GM23338 (cell line): Measurements from ENCODE around the gene KAZN. TPM values are rescaled to one million over a fixed set of nuclear protein-coding genes. Genes with fewer than 3 reads are reported as not detected.

Experiments
- ATAC-seq: fragments of 200-7000 bp; cut with Tn5 transposase; 3 replicates; pipeline ENCODE4 v1.9.1; 2020
- DNase-seq: peaks from one replicate; pipeline ENCODE4 v3.0.0-alpha.2; 2015; ENCODE audit warnings: low spot score
- H2AFZ ChIP-seq: fragments of 200-600 bp; sonication (generic); 2 replicates; pipeline ENCODE4 v1.8.0; 2016; ENCODE audit warnings: antibody characterized with exemption, mild to moderate bottlenecking, moderate library complexity
- H3F3A ChIP-seq: fragments of 200-600 bp; sonication (generic); replicated peaks from 2 replicates; pipeline ENCODE4 v1.8.0; 2017; ENCODE audit warnings: antibody characterized with exemption, mixed run types, low read depth
- H3K27ac ChIP-seq: fragments of 200-600 bp; sonication (generic); 2 replicates; pipeline ENCODE4 v1.6.1; 2016; ENCODE audit warnings: low read depth
- H3K27me3 ChIP-seq: fragments of 200-600 bp; sonication (generic); 2 replicates; pipeline ENCODE4 v1.8.0; 2016; ENCODE audit warnings: mild to moderate bottlenecking, mixed run types, moderate library complexity; ENCODE audit not compliant: insufficient read depth
- H3K36me3 ChIP-seq: fragments of 200-600 bp; sonication (generic); 2 replicates; pipeline ENCODE4 v1.8.0; 2016; ENCODE audit warnings: mild to moderate bottlenecking; ENCODE audit not compliant: insufficient read depth
- H3K4me1 ChIP-seq: fragments of 200-600 bp; sonication (generic); 2 replicates; pipeline ENCODE4 v1.8.0; 2016; ENCODE audit warnings: mild to moderate bottlenecking, moderate library complexity; ENCODE audit not compliant: insufficient read depth
- H3K4me2 ChIP-seq: fragments of 200-600 bp; sonication (generic); 2 replicates; pipeline ENCODE4 v1.7.1; 2017; ENCODE audit warnings: mixed run types
- H3K4me3 ChIP-seq: fragments of 200-600 bp; sonication (generic); 2 replicates; pipeline ENCODE4 v1.6.1; 2016; ENCODE audit warnings: mixed run types
- H3K79me2 ChIP-seq: fragments of 200-600 bp; sonication (generic); replicated peaks from 2 replicates; pipeline ENCODE4 v1.8.0; 2017; ENCODE audit warnings: mild to moderate bottlenecking; ENCODE audit not compliant: insufficient read depth
- H3K9me2 ChIP-seq: fragments of 200-600 bp; sonication (generic); 2 replicates; pipeline ENCODE4 v1.8.0; 2017; ENCODE audit not compliant: insufficient read depth
- H4K20me1 ChIP-seq: fragments of 200-600 bp; sonication (generic); replicated peaks from 2 replicates; pipeline ENCODE4 v1.8.0; 2017; ENCODE audit warnings: mild to moderate bottlenecking; ENCODE audit not compliant: insufficient read depth
- H3K27ac Mint-ChIP-seq: 2 replicates; pipeline ENCODE4 v1.8.0; 2020; ENCODE audit warnings: inconsistent platforms, mild to moderate bottlenecking, moderate library complexity, mixed read lengths
- H3K27me3 Mint-ChIP-seq: 3 replicates; pipeline ENCODE4 v1.8.0; 2022; ENCODE audit warnings: low read depth, mild to moderate bottlenecking, moderate library complexity, mixed read lengths, inconsistent platforms; ENCODE audit not compliant: insufficient read depth, poor library complexity
- H3K36me3 Mint-ChIP-seq: 3 replicates; pipeline ENCODE4 v1.8.0; 2021; ENCODE audit warnings: low read depth, mild to moderate bottlenecking, inconsistent platforms, moderate library complexity, mixed read lengths
- H3K4me1 Mint-ChIP-seq: 3 replicates; pipeline ENCODE4 v1.8.0; 2020; ENCODE audit warnings: mild to moderate bottlenecking, inconsistent platforms, mixed read lengths
- H3K4me3 Mint-ChIP-seq: 3 replicates; pipeline ENCODE4 v1.8.0; 2021; ENCODE audit warnings: moderate library complexity, mild to moderate bottlenecking, inconsistent platforms, mixed read lengths
- H3K9me3 Mint-ChIP-seq: 3 replicates; pipeline ENCODE4 v1.8.0; 2020; ENCODE audit warnings: moderate library complexity, mild to moderate bottlenecking, inconsistent platforms, mixed read lengths
- CREB1 ChIP-seq: fragments of 250-450 bp; sonication (Bioruptor Pico); IDR thresholded peaks from 2 replicates; pipeline ENCODE4 v1.5.0; 2020; ENCODE audit warnings: low read depth, mild to moderate bottlenecking, moderate library complexity
- CTCF ChIP-seq, 2 experiments: fragments of 200-600 bp in 1 of 2; sonication (generic) in 1 of 2; conservative IDR thresholded peaks; 2 replicates each; pipeline versions ENCODE4 v1.5.1 to v1.6.1; 2016 to 2017; ENCODE audit warnings: antibody characterized with exemption in 2 of 2, low read depth in 2 of 2, mild to moderate bottlenecking in 2 of 2, moderate library complexity in 1 of 2
- EZH2 ChIP-seq: fragments of 200-600 bp; sonication (generic); IDR thresholded peaks from one replicate; pipeline ENCODE4 v1.8.0; 2017; ENCODE audit warnings: antibody characterized with exemption, mild to moderate bottlenecking, low read depth; ENCODE audit not compliant: unreplicated experiment
- EZH2phosphoT487 ChIP-seq: fragments of 200-600 bp; sonication (generic); IDR thresholded peaks from one replicate; pipeline ENCODE4 v1.8.1; 2018; ENCODE audit warnings: antibody characterized with exemption; ENCODE audit not compliant: unreplicated experiment
- JUNB ChIP-seq: IDR thresholded peaks from one replicate; pipeline ENCODE4 v1.6.1; 2016; ENCODE audit warnings: antibody characterized with exemption; ENCODE audit not compliant: unreplicated experiment
- NANOG ChIP-seq: IDR thresholded peaks from 2 replicates; pipeline ENCODE4 v1.6.1; 2016; ENCODE audit warnings: antibody characterized with exemption, borderline replicate concordance
- POLR2AphosphoS5 ChIP-seq: IDR thresholded peaks from 2 replicates; pipeline ENCODE4 v1.6.1; 2016; ENCODE audit warnings: antibody characterized with exemption, low read depth
- STAT1 ChIP-seq: IDR thresholded peaks from one replicate; pipeline ENCODE4 v1.6.1; 2016; ENCODE audit warnings: antibody characterized with exemption; ENCODE audit not compliant: unreplicated experiment
- ZNF114 ChIP-seq: fragments of 250-450 bp; sonication (Bioruptor Pico); IDR thresholded peaks from 2 replicates; pipeline ENCODE4 v1.5.0; 2020; ENCODE audit warnings: mild to moderate bottlenecking, moderate library complexity
- ZNF331 ChIP-seq: fragments of 250-450 bp; sonication (Bioruptor Pico); IDR thresholded peaks from 2 replicates; pipeline ENCODE4 v1.5.0; 2020; ENCODE audit warnings: low read depth, mild to moderate bottlenecking, moderate library complexity
- polyA plus RNA-seq: library from polyadenylated mRNA; unstranded; fragments of >200 nt; fragmentation: Nextera tagmentation; extraction: Ambion mirVana; gene quantifications from 2 replicates; pipeline ENCODE4 v1.2.1, GENCODE V29; 2016
- total RNA-seq: library from RNA; depleted of rRNA; stranded (reverse); fragments of >200 nt; shearing (Covaris generic); gene quantifications from 2 replicates; pipeline ENCODE4 v1.2.3, GENCODE V29; 2014
- TF ChIP-seq, protein P1 (sequence below): IDR thresholded peaks from one replicate; pipeline ENCODE4 v1.6.1; 2018; ENCODE audit warnings: antibody characterized with exemption; ENCODE audit not compliant: unreplicated experiment
- TF ChIP-seq, protein P2 (sequence below): IDR thresholded peaks from 2 replicates; pipeline ENCODE4 v1.6.1; 2016; ENCODE audit warnings: antibody characterized with exemption

Gene KAZN
- total and polyA plus RNA-seq, 2 experiments from 2014 or later, result 9.9 to 15.0 TPM

DNA sequence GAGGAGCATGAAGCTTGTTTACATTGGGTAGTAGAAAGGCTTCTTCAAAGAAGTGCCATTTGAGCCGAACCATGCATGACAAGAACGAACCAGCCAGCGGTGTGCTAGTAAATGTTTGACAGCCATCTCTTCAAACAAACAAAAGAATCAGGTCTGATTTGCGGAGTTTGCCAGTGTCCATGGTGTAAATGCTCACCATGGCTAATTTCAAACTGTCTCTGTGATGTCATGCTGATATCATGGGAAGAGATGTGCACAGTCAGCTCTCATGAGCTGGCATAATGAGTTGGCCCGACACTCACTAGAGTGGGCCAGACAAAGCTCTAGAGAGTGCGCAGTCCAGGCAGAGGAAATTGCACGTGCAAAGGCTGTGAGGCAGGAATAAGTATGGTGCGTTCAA, 101.1 kb downstream of the KAZN start (continued):
- TF ChIP-seq ZNF114 (CRISPR knock-in tag), result no peak
- TF ChIP-seq EZH2phosphoT487, result no peak
- TF ChIP-seq CTCF (conservative IDR thresholded peaks at IDR 0.05; ENCODE audit: low read depth in 2 of 2), result no peak
- no peak for TF ChIP-seq POLR2AphosphoS5
- no peak for TF ChIP-seq CREB1
- TF ChIP-seq NANOG, result no peak

GRCh38 chr1:14704846-14705245, 106.4 kb downstream of the KAZN start:
- Mint-ChIP-seq H3K9me3 (peaks cover 46% of the 10 kb centered on the region), H3K4me1 (no peaks in the 10 kb centered on the region; the same call in 2 of the 3 replicates), H3K27me3 (peaks cover 1% of the 10 kb centered on the region), H3K27ac (no peak overlapping the region), H3K36me3 (peaks cover 37% of the 10 kb centered on the region), H3K4me3 (no peak overlapping the region)
- DNase-seq (no peak), ATAC-seq (no peak)
- no peak overlapping the region for H2AFZ ChIP-seq
- no peak overlapping the region for H3K27ac ChIP-seq
- H3F3A ChIP-seq, result no peaks in the 10 kb centered on the region
- H4K20me1 ChIP-seq, result no peaks in the 10 kb centered on the region; the same call in 1 of the 2 replicates
- H3K4me3 ChIP-seq, result no peak overlapping the region
- no peaks in the 10 kb centered on the region for H3K27me3 ChIP-seq
- no peaks in the 10 kb centered on the region for H3K9me2 ChIP-seq
- no peaks in the 10 kb centered on the region for H3K36me3 ChIP-seq
- no peak overlapping the region for H3K4me2 ChIP-seq
- H3K4me1 ChIP-seq, result no peaks in the 10 kb centered on the region; the same call in 1 of the 2 replicates
- H3K79me2 ChIP-seq, result 0 out of 2 replicates have a peak, but pooled peaks cover 6% of the 10 kb centered on the region
- no peak for TF ChIP-seq JUNB
- no peak for TF ChIP-seq CREB1
- TF ChIP-seq, protein P1, sequence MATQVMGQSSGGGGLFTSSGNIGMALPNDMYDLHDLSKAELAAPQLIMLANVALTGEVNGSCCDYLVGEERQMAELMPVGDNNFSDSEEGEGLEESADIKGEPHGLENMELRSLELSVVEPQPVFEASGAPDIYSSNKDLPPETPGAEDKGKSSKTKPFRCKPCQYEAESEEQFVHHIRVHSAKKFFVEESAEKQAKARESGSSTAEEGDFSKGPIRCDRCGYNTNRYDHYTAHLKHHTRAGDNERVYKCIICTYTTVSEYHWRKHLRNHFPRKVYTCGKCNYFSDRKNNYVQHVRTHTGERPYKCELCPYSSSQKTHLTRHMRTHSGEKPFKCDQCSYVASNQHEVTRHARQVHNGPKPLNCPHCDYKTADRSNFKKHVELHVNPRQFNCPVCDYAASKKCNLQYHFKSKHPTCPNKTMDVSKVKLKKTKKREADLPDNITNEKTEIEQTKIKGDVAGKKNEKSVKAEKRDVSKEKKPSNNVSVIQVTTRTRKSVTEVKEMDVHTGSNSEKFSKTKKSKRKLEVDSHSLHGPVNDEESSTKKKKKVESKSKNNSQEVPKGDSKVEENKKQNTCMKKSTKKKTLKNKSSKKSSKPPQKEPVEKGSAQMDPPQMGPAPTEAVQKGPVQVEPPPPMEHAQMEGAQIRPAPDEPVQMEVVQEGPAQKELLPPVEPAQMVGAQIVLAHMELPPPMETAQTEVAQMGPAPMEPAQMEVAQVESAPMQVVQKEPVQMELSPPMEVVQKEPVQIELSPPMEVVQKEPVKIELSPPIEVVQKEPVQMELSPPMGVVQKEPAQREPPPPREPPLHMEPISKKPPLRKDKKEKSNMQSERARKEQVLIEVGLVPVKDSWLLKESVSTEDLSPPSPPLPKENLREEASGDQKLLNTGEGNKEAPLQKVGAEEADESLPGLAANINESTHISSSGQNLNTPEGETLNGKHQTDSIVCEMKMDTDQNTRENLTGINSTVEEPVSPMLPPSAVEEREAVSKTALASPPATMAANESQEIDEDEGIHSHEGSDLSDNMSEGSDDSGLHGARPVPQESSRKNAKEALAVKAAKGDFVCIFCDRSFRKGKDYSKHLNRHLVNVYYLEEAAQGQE, result no peak
- TF ChIP-seq ZNF331 (CRISPR knock-in tag), result no peak
- no peak for TF ChIP-seq EZH2
- TF ChIP-seq POLR2AphosphoS5, result no peak
- TF ChIP-seq CTCF (conservative IDR thresholded peaks at IDR 0.05; ENCODE audit: low read depth in 2 of 2), result no peak
- TF ChIP-seq, protein P2, sequence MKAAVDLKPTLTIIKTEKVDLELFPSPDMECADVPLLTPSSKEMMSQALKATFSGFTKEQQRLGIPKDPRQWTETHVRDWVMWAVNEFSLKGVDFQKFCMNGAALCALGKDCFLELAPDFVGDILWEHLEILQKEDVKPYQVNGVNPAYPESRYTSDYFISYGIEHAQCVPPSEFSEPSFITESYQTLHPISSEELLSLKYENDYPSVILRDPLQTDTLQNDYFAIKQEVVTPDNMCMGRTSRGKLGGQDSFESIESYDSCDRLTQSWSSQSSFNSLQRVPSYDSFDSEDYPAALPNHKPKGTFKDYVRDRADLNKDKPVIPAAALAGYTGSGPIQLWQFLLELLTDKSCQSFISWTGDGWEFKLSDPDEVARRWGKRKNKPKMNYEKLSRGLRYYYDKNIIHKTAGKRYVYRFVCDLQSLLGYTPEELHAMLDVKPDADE, result no peak
- no peak for TF ChIP-seq STAT1
- TF ChIP-seq EZH2phosphoT487, result no peak
- no peak for TF ChIP-seq ZNF114 (CRISPR knock-in tag)
